Nasal cavity respiratory epithelium epithelial cell of viscerocranial mucosa (primary cell): ENCODE results near the gene ST8SIA4. TPM values are rescaled to one million over a fixed set of nuclear protein-coding genes. Genes with fewer than 3 reads are reported as not detected.

Experiments used
- total RNA-seq: library from RNA; depleted of rRNA; stranded (reverse); fragments of >200 nt; gene quantifications from 2 replicates; pipeline ENCODE4 v1.2.3, GENCODE V29; 2014

ST8SIA4 gene, protein sequence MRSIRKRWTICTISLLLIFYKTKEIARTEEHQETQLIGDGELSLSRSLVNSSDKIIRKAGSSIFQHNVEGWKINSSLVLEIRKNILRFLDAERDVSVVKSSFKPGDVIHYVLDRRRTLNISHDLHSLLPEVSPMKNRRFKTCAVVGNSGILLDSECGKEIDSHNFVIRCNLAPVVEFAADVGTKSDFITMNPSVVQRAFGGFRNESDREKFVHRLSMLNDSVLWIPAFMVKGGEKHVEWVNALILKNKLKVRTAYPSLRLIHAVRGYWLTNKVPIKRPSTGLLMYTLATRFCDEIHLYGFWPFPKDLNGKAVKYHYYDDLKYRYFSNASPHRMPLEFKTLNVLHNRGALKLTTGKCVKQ
- under 0.01 and 2.7 TPM in 2 replicates for total RNA-seq

DNA sequence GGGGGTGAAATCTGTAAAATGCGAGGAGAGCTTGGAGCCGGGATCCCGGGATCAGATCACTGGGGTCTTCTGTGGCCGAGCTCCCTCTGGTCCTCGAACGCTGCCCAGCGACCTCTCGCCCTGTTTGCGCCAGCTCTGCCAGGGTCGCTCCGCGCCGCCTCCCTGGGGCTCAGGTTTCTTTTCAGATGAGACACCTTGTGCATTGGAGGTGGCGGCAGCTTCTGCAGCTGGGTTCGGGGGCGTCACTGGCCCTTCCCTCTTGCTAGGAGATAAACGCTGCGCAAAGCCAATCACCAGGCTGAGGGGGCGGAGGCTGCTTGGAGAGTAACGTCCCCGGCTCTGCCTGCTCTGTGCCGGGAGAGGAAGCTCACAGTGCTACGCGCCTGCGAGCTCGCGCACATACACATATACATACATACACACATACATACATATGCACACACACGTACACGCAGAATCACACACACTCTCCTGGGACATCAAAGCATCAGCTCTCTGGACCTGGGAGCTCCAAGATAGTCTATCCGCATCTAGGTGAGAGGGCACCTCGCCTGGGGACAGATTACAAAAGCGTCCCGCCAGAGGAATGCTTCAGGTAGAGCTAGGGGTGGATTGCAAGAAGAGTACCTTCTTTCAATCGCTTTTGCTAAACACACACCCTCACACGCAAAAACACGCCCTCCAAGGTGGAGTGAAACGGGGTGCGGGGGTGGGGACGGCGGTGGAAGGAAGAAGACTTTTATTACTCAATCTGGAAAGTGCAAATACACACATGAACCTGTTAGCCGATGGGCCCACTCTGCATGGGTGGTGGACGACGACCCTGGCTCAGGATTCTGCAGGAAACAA, at the start of gene ST8SIA4:
ST8SIA4 (minus strand) TSS at position 244 of the 849 bp plus-strand sequence. CDS start 327 bp downstream, outside the sequence.

